Suprapubic skin (tissue), 4 donors: ENCODE results near the gene ZNF804A. TPM values are rescaled to one million over a fixed set of nuclear protein-coding genes. Genes with fewer than 3 reads are reported as not detected.

Experiments used
- DNase-seq, 2 donors: peaks; one replicate each; pipeline ENCODE4 v3.0.0-alpha.2; 2019; ENCODE audit warnings: low spot score in 2 of 2
- H3K27ac ChIP-seq: fragments of 200-600 bp; sonication (generic); one replicate; pipeline ENCODE4 v1.5.1; 2019
- H3K27me3 ChIP-seq: fragments of 200-600 bp; sonication (generic); one replicate; pipeline ENCODE4 v1.5.1; 2019
- H3K36me3 ChIP-seq: fragments of 200-600 bp; sonication (generic); one replicate; pipeline ENCODE4 v1.5.1; 2019
- H3K4me1 ChIP-seq: fragments of 200-600 bp; sonication (generic); one replicate; pipeline ENCODE4 v1.5.1; 2019
- H3K4me3 ChIP-seq: fragments of 200-600 bp; sonication (generic); one replicate; pipeline ENCODE4 v1.5.1; 2019; ENCODE audit warnings: mild to moderate bottlenecking
- H3K9me3 ChIP-seq: fragments of 200-600 bp; sonication (generic); one replicate; pipeline ENCODE4 v1.5.1; 2019
- CTCF ChIP-seq, 2 donors: fragments of 200-600 bp in 1 of 2; fragments of 450-650 bp in 1 of 2; sonication (generic) in 1 of 2; IDR thresholded peaks; one replicate each; pipeline ENCODE4 v1.5.1; 2016 to 2019; ENCODE audit warnings: antibody characterized with exemption in 2 of 2, mild to moderate bottlenecking in 1 of 2, moderate library complexity in 1 of 2
- EP300 ChIP-seq: sonication (generic); formaldehyde crosslinking; IDR thresholded peaks from one replicate; pipeline ENCODE4 v1.6.1; 2017; ENCODE audit warnings: antibody characterized with exemption
- POLR2A ChIP-seq, 2 donors: fragments of 450-650 bp; IDR thresholded peaks; one replicate each; pipeline ENCODE4 v1.6.1; 2017; ENCODE audit warnings: antibody characterized with exemption in 2 of 2, mild to moderate bottlenecking in 2 of 2, moderate library complexity in 2 of 2
- POLR2AphosphoS5 ChIP-seq, 3 donors: sonication (generic); formaldehyde crosslinking; IDR thresholded peaks; one replicate each; pipeline ENCODE4 v1.6.1; 2017; ENCODE audit warnings: antibody characterized with exemption in 3 of 3
- WGBS: methylation state at CpG from one replicate; pipeline ENCODE4 v1.1.5; 2018; 5-methylcytosine and 5-hydroxymethylcytosine counted together
- total RNA-seq, 4 donors: library from RNA; depleted of rRNA; stranded (reverse); fragments of >200 nt; gene quantifications; one replicate each; pipeline ENCODE4 v1.1.0, GENCODE V29; 2016

ZNF804A gene
- total RNA-seq, 4 donors from 2014 or later, result 1.0 TPM; not detected in 3

GRCh38 chr2:184971546-184972068, 373.3 kb downstream of the ZNF804A start:
- no peak overlapping the region for H3K4me3 ChIP-seq
- H3K27ac ChIP-seq, result no peak overlapping the region

More at GRCh38 chr2:184971546-184972068, 373.3 kb downstream of the ZNF804A start:
- WGBS, result 90% methylated on average over 3 of the region's 3 CpGs
- H3K9me3 ChIP-seq, result no peaks in the 10 kb centered on the region
- no peaks in the 10 kb centered on the region for H3K27me3 ChIP-seq
- H3K36me3 ChIP-seq, result no peaks in the 10 kb centered on the region
- H3K4me1 ChIP-seq, result no peaks in the 10 kb centered on the region
- TF ChIP-seq POLR2AphosphoS5 (IDR thresholded peaks at IDR 0.05), result no peak
- no peak for TF ChIP-seq CTCF (IDR thresholded peaks at IDR 0.05)
- no peak for TF ChIP-seq POLR2A (IDR thresholded peaks at IDR 0.05)
- TF ChIP-seq EP300, result no peak
- DNase-seq, result no peak
